GM12892 (cell line): ENCODE measurements around the gene ESR1.

ENCODE experiments used
- POLR2A ChIP-seq: IDR thresholded peaks from 2 replicates; pipeline ENCODE4 v1.6.1; 2011; ENCODE audit warnings: low read depth, low read length, control low read depth
- POLR2AphosphoS5 ChIP-seq: IDR thresholded peaks from 2 replicates; pipeline ENCODE4 v1.6.1; 2011; ENCODE audit warnings: low read depth, low read length, control low read depth
- TAF1 ChIP-seq: IDR thresholded peaks from 2 replicates; pipeline ENCODE4 v1.6.1; 2011; ENCODE audit warnings: low read depth, mild to moderate bottlenecking, control low read depth, low read length, borderline replicate concordance

DNA sequence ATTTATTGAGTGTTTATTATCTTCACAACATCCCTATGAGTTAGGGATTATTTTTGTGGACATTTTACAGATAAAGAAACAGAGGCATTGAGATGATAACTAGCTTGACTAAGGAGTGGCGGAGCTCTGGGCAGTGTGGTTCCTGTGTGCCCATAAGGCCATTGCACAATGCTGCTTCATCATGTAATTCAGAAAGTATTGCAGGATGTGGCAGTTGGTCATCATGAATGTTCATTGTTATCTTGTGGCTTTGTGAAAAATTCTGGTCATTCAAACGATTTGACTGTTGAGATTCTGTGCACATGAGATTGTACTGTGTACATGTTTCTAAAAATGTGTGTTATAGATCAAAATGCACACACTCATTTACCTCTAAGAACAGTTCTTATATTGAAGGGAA is 150.8 kb downstream of the ESR1 start:
- no peak for TF ChIP-seq POLR2A
- TF ChIP-seq POLR2AphosphoS5, result no peak
- TF ChIP-seq TAF1, result no peak
